HPDE6-E6E7 (cell line): ENCODE results near the gene GSTO2.
"Not testable (repeated sequence)": the region's sequence is repeated elsewhere in the genome, so short reads cannot be mapped to it uniquely, and the experiment has no call there.

Experiments
- DNase-seq: peaks from one replicate; pipeline ENCODE4 v3.0.0; 2011; ENCODE audit warnings: missing footprints; ENCODE audit errors: extremely low spot score

GSTO2 gene

DNA sequence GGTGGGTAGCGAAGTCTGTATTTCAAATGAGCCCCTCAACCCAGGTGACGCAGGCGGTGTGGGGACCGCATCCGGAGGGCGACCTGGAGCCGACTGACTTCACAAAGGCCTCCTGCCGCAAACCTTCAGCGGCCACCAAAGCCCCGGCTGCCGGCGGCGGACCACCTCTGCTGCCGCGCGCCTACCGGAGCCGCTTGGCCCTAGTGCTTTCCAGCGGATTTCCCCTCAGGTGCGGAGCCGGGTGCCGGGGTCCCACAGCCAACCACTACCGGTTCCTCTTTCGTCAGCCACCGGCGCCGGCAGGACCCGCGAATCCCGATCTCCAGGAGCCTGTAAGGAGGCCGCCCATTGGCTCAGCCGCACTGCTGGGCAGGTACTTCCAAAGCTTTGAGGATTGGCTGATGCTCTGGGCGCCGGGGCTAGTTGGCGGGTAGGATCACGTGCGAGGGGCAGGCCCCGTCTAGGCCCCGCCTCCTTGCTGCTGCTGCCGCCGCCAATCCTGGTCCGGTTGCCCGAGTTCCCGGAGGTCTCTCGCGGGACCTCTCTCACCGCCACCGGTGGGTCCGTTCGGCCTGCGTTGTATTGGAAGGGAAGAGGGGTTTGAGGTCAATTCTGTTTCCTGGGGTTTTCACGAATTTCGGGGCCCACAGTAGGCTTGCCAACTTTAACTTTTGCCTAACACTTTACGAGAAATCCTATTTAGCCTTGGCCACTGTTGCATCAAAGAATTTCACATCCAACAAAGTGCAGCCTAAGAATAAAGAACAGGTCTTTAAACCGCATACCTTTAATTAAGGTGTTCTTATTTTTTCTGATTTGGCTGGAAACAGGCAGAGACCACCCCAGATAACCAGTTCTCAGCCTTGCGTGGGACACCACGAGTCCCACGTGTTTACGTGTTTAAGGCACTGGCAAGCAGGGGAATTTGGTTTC is at the start of gene GSTO2:
Gene GSTO2, plus strand, starts transcription at position 472 of the 933 bp plus-strand sequence. CDS start 5,732 bp downstream, outside the sequence.
- peak; percentile 100 for DNase-seq

DNA sequence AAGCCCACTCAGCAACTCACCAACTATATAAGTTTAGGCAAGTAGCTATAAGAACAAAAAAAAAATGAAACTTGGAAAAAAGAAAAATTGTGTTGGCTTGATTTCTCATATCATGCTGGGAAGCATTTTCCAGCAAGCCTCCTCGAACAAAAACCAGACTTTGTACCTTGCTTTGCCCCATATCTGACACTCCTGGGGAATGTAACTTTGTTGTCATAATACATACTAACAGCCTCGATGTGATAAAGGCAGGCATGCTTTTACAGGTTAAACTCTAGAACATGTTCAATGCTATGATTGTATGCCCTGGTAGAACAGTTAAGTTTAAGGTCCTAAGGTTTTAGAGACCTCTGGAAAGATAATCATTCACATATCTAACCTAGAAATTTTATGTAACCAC is 48.5 kb upstream of the GSTO2 start:
- DNase-seq, result no peak

DNA sequence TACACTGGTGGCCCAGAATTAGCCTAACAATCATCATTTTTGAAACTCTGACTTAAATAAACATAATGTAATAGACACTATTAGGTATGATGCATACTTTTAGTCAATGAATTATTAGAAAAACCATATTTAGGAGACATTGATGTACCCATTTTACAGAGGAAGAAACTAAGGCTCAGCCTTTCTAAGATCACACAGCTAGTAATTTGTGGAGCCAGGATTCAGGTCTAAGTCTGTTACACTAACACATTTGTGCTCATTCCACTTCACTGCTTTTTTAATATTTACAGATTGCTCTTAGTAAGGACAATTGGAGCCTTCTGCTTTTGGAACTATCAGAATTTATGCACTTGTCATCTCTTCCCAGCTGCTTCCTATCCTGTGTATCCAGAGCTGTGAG is 45.7 kb upstream of the GSTO2 start:
- no peak for DNase-seq

DNA sequence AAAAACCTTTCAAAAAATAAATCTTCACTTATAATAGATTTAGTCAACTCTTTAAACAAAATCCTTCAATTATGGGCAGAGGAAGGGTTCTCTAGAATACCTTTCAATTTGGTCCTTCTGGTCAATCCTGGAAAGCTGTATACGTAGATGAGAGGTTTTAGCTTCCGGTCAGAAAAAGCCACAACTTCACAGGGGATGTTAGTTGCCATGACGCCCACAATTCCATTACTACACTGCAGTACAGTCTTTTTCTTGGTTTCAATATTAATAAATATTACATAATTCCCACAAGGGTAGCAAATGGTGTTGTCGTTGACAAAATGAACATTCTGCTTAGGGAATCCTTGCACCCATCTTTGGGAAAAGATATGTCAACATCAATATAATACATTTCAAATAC is 38.5 kb upstream of the GSTO2 start:
- DNase-seq, result no peak

DNA sequence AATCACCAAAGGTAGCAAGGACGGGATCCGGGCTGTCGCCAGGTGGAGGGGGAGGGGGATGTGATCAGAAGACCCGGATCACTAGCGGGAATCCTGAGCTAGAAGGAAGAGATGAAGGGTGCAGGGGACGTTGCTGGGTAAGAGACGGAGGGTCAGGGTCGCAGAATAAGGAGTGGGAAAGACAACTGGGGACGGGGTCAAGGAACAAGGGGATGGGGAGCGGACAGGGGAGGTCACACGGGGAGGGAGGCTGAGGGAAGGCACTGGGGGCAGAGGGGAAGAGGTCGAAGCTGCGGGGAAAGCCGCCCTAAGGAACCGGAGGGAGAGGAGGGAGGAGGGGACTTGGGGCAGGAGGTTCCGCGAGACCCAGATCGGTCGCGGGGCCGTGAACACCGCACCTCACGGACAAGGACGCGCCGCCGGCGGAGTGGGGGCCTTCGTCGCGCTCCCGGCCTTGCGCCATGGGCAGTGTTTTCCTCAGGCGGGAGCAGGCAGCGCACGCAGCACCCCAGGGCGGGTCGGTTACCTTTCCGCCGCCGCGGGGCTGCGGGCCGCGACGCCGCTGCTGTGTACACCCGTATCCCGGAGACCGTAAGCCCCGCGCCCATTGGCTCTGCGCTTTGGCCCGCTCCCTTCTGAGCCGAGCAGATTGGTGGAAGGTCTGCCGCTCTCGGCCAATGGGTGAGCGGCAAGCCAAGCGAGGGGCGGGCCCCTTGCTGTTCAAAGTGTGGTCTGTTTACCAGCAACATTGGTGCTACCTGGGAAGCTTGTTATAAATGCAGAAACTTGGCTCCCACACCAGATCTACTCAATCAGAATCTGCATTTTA is 37.0 kb upstream of the GSTO2 start, which contains the start of gene CFAP43:
Gene CFAP43, minus strand, starts transcription at position 581 of the 829 bp plus-strand sequence. Its CDS starts 118 bp downstream, at position 463.
- DNase-seq, result peak; percentile 100

DNA sequence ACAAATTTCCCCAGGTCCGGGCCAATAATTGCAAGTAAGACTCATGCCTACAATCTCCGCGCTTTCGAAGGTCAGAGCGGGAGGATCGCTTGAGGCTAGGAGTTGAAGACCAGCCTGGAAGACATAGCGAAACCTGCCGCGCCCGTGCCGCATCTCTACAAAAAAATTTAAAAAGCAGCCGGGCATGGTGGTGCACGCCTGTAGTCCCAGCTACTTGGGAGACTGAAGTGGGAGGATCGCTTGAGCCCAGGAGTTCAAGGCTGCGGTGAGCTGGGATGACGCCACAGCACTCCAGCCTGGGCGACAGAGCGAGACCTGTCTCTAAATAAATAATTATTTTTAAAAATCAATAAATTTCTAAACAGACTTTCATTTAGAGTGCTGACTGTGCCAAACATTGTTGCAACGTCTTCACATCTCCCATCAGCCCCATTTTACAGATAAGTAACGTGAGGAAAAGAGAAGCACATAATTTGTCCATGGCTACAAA is 36.3 kb upstream of the GSTO2 start:
- no peak for DNase-seq

DNA sequence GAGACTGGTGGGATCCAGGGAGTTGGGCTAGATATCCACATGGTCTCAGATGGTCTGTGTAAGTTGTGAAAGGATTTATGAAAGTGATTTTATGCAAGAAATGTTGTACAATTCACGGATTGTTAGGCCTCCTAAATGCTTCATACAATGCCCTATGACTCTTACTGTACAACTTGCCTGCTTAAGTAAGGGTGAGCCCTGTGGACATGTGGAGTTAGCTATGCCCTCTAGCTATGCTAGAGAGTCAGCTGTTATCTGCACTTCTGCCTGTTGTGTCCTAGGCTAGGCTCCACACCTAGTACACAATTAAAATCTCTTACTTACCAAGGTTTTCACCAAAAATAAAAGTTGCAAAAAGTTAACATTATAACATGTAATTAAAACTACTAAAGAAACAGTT is 35.2 kb upstream of the GSTO2 start:
- no peak for DNase-seq

DNA sequence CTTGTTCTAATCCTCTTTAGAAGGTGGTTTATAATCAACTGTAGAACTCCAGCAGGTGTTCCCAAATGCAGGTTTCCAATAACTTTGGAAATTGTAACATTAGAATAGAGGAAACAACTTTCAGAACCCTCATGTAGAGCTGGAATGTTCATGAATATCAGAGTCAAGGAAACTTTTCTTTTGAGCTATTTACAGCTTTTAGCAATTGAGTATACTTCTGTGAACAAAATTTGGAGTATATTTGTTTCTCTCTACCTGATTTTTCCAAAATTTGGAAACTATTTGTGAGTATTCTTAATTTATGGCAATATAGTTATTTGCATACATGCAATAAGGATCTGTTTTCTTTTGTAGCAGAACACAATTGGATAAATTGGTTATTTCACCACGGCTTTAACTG is 34.0 kb upstream of the GSTO2 start:
- no peak for DNase-seq

DNA sequence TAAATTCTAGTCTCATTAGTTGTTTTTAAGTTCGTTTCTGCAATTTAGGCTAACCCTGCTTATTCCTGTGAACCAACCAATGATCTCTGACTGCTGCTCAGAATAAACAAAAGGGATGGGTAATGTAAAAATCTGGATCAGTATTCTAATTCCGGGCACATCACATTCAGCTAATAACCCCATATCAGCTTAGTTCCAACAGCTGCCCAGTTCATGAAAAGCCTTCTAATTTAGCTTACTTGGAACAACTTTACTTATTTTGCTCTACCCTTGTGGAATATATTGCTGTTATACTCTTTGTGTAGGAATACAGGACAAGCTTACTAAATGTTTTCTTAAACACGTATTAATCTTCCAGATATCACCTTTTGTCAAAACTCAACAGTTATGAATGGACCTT is 33.2 kb upstream of the GSTO2 start:
- DNase-seq, result no peak

DNA sequence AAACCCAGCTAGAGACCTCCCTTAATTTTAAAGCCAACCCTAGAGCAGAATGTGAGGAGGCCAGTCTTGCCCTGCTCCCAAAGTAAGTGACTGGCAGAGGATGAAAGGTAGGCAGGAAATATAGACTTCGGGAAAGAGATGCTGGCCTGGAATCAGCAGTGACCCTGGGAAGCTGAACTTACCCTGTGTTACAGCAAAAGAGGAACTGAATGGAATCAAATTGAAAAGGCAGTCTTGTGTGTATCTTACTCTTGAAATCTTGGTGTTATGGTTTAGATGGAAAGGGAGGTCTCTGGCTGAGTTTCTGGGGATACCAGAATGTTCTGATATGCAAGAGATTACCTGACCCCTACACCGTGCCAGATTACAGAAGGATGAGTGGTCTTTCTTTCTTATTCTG is 28.9 kb upstream of the GSTO2 start:
- DNase-seq, result no peak

DNA sequence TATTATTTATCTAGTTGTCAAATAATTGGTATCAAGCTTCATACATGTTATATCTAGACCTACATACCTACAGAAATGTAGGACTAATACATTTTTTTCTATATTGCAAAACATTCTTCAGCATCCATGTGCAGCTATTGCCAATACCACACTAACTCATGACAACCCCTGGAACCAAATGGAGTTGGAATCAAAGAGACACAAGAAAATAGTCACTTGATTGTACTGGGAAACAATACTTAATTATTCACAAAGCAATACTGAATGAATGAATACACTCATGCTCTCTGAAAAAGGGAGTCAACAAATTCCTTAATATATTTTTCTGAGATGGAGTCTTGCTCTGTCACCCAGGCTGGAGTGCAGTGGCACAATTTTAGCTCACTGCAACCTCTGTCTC is 26.4 kb upstream of the GSTO2 start:
- no peak for DNase-seq

DNA sequence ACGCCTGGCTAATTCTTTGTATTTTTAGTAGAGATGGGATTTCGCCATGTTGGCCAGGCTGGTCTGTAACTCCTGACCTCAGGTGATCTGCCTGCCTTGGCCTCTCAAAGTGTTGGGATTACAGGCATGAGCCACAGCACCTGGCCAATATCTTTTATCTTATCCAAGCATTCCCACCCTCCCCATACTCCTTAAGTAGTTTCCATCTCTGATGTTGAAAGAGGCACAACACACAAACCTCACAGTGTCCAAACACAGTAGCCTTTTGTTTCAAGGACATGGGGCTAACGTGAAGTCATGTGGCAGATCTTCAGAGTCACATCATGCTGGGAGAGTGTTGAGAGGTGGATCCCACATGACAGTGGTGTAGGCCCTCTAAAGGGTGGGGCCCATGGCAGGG is 26.0 kb upstream of the GSTO2 start:
- not testable (repeated sequence) for DNase-seq

DNA sequence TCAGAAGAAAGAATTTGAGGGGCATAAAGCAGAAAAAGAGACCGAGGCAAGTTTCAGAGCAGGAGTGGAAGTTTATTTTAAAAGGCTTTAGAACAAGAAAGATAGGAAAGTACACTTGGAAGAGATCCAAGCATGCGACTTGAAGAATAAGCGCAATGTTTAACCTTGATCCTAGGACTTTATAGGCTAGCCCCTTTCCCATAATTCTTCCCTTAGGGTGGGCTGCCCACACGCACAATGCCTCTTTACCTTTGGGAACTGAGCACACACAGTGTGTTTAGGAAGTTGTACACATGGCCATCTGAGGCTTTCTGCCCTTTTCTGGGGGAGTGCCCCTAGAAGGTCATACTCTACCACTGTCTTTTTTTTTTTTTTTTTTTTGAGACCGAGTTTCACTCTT is 25.5 kb upstream of the GSTO2 start:
- DNase-seq, result no peak

DNA sequence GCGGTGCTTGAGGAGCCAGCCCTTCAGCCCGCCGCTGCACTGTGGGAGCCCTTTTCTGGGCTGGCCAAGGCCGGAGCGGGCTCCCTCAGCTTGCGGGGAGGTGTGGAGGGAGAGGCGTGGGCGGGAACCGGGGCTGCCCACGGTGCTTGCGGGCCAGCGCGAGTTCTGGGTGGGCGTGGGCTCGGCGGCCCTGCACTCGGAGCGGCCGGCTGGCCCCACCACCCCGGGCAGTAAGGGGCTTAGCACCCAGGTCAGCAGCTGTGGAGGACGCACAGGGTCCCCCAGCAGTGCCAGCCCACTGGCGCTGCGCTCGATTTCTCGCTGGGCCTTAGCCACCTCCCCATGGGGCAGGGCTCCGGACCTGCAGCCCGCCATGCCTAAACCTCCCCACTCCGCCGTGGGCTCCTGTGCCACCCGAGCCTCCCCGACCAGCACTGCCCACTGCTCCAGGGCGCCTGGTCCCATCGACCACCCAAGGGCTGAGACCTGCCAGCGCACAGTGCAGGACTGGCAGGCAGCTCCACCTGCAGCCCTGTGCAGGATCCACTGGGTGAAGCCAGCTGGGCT is 23.8 kb upstream of the GSTO2 start:
- DNase-seq, result no peak

DNA sequence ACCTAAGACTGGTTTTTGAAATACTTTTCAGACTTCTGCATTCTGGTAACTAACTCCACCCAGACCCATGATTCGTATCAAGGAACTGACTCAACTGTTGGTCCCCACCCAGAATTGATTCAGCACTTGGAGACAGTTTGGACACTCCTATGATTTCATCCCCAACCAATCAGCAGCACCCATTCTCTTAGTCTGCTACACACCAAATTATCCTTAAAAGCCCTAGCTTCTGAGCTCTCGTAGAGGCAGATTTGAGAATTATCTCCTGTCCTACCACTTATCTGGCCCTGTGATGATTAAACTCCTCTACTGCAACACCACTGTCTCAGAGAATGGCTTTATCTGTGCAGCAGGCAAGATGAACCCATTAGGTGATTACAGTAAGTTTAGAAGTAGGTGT is 22.0 kb upstream of the GSTO2 start:
- DNase-seq, result no peak

DNA sequence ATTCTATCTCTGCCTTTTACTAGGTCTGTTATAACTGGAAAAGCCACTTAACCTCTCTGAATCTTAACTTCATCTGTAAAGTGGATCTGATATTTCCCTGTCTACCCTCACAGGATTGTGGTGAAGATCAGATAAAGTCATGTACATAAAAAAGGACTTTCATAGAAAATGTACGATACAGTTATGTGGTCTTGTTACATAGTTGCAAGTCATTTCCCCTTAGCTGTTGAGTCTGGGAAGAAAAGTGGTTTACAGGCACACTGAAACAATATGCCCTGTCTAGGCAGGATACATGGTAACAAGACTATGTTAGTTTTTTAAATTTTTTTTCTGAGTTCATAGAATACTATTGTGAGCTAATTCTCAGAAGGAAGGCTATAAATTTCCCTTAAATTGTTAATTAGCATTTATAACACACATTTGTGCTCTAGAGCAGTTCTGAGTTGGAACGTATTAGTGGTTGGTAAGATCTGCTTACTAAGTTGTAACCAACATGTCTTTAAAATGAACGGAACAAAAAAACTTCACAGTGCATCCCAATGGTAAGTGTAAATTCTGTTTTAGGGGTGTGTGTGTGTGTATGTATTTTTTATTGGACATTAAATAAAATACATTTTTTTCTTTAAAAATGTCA is 21.4 kb upstream of the GSTO2 start:
- DNase-seq, result no peak

DNA sequence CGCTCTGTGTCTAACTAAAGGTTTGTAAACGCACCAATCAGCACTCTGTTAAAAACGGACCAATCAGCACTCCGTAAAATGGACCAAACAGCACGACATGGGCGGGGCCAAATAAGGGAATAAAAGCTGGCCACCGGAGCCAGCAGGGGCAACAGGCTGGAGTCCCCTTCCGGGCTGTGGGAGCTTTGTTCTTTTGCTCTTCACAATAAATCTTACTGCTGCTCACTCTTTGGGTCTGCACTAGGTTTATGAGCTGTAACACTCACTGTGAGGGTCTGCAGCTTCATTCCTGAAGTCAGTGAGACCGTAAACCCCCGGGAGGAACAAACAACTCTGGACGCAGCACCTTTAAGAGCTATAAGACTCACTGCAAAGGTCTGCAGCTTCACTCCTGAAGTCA is 20.1 kb upstream of the GSTO2 start:
- DNase-seq, result not testable (repeated sequence)

DNA sequence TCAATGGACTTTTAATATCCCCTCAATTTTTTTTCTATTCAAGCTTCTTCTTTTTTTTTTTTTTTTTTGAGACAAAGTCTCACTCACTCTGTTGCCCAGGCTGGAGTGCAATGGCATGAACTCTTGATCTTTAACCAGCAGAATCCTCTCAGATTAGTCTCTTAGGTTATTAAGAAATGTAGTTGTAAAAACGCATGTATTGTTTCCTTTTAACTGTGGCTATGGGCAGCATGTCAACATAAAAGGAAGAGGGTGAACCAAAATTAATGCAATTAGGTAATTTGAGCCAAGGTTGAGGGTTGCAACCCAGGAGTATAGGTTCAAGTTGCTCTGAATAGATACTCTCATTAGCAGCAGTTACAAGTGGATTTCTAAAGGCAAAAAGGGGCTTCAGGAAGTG is 18.6 kb upstream of the GSTO2 start:
- DNase-seq, result no peak

DNA sequence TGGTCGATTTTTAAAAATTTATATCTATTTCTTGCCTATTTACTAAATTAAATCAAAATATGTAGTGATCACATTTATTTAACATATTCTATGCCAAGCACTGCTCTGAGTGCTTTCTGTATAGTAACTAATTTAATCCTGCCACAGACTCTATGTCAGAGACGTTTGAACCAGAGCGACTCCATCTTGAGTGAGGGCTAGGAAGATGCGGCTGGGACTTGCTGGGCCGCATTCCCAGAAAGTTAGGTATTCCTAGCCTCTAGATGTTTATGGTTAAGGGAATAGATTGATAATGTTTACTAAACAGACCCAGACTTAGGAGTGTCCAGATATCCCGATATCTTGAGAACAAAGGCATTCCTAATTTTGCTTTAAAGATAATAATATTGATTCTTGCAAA is 17.5 kb upstream of the GSTO2 start:
- no peak for DNase-seq

DNA sequence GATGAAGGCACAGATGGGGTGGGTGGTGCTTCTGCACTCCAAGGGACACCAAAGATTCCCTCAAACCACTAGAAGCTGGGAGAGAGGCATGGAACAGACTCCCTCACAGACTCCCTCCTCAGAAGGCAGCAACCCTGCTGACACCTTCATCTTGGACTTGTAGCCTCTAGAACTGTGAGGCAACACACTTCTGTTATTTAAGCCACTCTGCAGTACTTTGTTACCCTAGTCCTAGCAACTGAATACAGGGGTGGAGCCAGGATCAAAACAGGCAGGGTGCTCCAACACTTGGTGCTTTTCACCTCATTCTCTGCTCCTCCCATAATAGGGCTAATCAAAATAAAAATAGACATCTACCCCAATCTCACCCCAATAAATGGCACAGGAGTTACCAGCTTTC is 16.6 kb upstream of the GSTO2 start:
- no peak for DNase-seq

DNA sequence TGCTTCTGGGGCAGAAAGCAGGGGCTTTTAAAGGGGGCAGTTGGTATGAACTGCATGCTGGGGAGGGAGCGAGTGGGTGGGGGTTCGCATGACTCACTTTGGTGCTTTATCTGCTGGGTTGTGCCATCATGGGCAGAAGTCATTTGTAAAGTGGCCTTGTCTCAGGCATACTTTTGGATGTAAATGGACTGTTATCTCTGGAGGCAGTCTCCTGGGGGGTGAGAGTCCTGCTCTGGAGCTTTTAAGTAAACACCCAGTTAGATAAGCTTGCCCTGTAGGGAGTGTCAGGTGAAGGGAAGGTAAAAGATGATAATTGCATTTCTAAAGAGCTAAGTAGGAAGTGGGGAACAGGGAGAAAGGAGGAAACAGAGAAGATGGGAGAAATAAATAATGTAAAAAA is 15.9 kb upstream of the GSTO2 start:
- DNase-seq, result no peak
